Kidney epithelial cell (primary cell): ENCODE results near the gene TRPM3. TPM values are rescaled to one million over a fixed set of nuclear protein-coding genes. Genes with fewer than 3 reads are reported as not detected.

Experiments used
- DNase-seq: peaks from one replicate; pipeline ENCODE4 v3.0.0-alpha.2; 2010; ENCODE audit warnings: low read depth
- H3K27me3 ChIP-seq: 2 replicates; pipeline ENCODE4 v1.6.0; 2011; ENCODE audit warnings: low read length; ENCODE audit not compliant: control insufficient read depth, insufficient read depth
- H3K36me3 ChIP-seq: 2 replicates; pipeline ENCODE4 v1.5.1; 2011; ENCODE audit warnings: low read length; ENCODE audit not compliant: control insufficient read depth, insufficient read depth
- H3K4me3 ChIP-seq: 2 replicates; pipeline ENCODE4 v1.5.1; 2011; ENCODE audit warnings: low read depth, mild to moderate bottlenecking, control low read depth, low read length
- total RNA-seq: library from RNA; depleted of rRNA; stranded (reverse); fragments of >200 nt; gene quantifications from 2 replicates; pipeline ENCODE4 v1.2.3, GENCODE V29; 2015
- TF ChIP-seq, protein P1 (sequence below): IDR thresholded peaks from 2 replicates; pipeline ENCODE4 v1.5.1; 2011; ENCODE audit warnings: mild to moderate bottlenecking, moderate library complexity, low read length, control low read depth, inconsistent platforms; ENCODE audit not compliant: insufficient read depth, poor library complexity, severe bottlenecking

TRPM3 gene
- total RNA-seq, 1 donor from 2014 or later, result not detected

DNA sequence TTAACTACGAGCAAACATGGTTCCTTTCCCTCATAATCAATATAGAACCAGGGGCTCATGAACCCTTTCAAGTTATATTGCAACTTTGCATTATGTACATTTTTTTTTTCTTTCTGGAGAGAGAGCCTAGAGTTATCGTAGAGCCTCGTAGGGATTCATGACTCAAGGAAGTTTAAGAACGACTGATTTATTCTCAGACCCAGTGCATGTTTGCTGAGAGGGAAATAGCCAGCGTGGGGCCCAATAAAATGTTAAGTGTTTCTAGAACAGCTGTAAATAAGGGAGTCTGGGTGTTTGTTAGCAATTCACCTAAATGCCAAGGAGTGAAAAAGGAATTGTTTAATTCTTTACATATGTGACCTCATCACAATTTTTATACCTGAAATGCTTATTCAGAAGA, 587.9 kb downstream of the TRPM3 start:
- no peaks in the 10 kb centered on the region for H3K36me3 ChIP-seq
- no peak for DNase-seq
- TF ChIP-seq, protein P1, sequence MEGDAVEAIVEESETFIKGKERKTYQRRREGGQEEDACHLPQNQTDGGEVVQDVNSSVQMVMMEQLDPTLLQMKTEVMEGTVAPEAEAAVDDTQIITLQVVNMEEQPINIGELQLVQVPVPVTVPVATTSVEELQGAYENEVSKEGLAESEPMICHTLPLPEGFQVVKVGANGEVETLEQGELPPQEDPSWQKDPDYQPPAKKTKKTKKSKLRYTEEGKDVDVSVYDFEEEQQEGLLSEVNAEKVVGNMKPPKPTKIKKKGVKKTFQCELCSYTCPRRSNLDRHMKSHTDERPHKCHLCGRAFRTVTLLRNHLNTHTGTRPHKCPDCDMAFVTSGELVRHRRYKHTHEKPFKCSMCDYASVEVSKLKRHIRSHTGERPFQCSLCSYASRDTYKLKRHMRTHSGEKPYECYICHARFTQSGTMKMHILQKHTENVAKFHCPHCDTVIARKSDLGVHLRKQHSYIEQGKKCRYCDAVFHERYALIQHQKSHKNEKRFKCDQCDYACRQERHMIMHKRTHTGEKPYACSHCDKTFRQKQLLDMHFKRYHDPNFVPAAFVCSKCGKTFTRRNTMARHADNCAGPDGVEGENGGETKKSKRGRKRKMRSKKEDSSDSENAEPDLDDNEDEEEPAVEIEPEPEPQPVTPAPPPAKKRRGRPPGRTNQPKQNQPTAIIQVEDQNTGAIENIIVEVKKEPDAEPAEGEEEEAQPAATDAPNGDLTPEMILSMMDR, result no peak
- no peak overlapping the region for H3K4me3 ChIP-seq
- H3K27me3 ChIP-seq, result no peaks in the 10 kb centered on the region

DNA sequence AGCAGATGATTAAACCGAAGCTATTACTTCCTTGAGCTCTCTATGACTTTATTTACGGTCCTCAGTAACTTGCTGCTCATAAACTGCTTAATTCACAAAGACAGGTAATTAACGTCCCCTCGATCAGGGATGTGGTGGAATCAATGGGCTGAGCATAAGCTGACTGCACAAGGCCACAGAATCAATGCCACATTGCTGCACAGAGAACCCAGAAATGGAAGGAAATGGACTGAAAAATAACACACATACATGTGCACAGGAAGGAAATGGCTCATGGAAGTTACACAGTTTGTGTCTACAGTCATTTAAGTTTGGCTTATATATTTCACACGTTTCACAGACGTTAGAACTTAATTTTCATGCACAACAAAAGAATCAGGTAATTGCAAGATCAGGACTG, 588.7 kb downstream of the TRPM3 start:
- TF ChIP-seq, protein P1, result no peak
- H3K27me3 ChIP-seq, result no peaks in the 10 kb centered on the region
- DNase-seq, result no peak

DNA sequence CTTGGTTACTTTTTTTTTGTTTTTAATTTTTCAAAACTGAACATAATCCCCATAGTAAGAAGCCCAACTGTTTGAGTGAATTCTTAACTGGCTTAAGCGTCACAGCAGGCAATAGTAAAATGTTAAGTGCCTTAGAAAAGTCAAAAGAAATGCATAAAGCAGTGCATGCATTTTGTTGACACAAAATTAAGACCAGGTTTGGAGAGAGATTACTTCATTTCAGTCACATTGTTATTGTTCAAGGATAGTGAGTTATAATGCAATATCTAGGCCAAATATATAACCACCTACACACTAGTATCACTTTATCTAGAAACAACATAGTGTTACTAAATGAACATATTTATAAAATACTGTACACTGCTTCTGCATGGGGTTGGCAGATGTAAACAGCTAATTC, 590.1 kb downstream of the TRPM3 start:
- H3K27me3 ChIP-seq, result no peaks in the 10 kb centered on the region
- H3K4me3 ChIP-seq, result no peak overlapping the region
- no peaks in the 10 kb centered on the region for H3K36me3 ChIP-seq
- no peak for DNase-seq
- TF ChIP-seq, protein P1, result no peak

More for the DNA sequence above, 588.7 kb downstream of the TRPM3 start:
- H3K36me3 ChIP-seq, result no peaks in the 10 kb centered on the region
- no peak overlapping the region for H3K4me3 ChIP-seq

DNA sequence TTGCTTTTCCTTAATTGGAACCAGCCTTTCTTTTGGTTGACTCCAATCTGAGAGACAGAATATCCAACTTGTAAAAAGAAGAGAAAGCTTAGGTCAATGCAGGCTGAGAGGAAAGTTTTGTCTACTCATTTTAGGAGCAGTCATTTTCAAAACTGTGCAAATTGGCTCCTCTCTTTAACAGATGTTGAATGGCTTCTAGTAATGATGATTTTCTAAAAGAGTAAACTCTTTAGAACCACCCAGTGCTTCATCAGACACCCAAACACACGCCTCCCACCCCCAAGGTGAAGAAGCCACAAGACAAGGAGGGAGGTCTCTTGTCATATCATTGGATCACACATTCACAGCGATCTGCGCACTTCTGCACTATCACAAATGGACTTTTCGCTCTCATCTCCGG, 590.7 kb downstream of the TRPM3 start:
- H3K4me3 ChIP-seq, result no peak overlapping the region
- TF ChIP-seq, protein P1, result no peak
- no peaks in the 10 kb centered on the region for H3K36me3 ChIP-seq
- no peaks in the 10 kb centered on the region for H3K27me3 ChIP-seq
- DNase-seq, result no peak

DNA sequence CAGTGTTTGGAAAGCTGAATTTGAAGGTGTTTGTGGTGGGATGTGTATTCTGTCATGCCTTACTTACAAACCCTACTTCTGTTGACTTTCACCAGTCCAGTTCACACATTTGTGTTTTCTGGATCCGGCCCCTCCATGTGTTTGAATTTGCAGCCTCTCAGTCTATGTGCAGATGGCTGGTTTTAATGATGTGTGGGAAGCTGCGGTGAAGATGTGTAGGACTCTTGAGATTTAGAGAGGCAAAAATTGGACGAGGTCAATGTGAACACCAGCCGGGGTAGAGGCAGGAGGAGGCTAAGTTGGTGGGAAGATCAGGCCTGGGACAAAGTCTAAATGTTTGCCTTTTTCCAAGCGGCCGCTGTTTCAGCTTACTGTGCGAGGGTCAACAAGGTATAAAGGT, 591.6 kb downstream of the TRPM3 start:
- TF ChIP-seq, protein P1, result no peak
- no peaks in the 10 kb centered on the region for H3K27me3 ChIP-seq
- H3K36me3 ChIP-seq, result no peaks in the 10 kb centered on the region
- no peak for DNase-seq
- H3K4me3 ChIP-seq, result no peak overlapping the region

DNA sequence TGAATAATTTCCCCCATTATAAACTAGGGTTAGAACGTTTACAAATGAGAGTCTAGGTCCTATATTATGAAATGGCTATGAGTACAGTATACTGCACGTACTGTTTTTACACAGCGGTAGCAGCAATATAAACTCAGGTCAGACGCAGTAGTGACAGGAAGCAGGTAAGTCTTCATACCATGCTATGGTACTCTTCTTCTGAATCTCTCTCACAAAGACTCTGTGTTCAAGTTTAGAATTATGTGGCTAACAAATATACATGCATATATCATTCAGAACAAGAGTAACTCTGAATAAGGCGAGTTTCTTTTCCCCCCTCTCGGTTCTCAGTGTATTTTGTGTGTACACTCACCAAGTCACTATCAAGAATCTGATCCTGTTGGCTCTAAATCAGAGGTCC, 592.0 kb downstream of the TRPM3 start:
- H3K36me3 ChIP-seq, result no peaks in the 10 kb centered on the region
- TF ChIP-seq, protein P1, result no peak
- DNase-seq, result no peak
- no peaks in the 10 kb centered on the region for H3K27me3 ChIP-seq
- no peak overlapping the region for H3K4me3 ChIP-seq
